Measurements from ENCODE around the gene WSCD2. TPM values are rescaled to one million over a fixed set of nuclear protein-coding genes. Genes with fewer than 3 reads are reported as not detected.

Gene WSCD2
- total and polyA plus RNA-seq, 2 donors (not counting 3 experiments of a cell fraction or from before 2014, with no cell fraction given): not detected

DNA sequence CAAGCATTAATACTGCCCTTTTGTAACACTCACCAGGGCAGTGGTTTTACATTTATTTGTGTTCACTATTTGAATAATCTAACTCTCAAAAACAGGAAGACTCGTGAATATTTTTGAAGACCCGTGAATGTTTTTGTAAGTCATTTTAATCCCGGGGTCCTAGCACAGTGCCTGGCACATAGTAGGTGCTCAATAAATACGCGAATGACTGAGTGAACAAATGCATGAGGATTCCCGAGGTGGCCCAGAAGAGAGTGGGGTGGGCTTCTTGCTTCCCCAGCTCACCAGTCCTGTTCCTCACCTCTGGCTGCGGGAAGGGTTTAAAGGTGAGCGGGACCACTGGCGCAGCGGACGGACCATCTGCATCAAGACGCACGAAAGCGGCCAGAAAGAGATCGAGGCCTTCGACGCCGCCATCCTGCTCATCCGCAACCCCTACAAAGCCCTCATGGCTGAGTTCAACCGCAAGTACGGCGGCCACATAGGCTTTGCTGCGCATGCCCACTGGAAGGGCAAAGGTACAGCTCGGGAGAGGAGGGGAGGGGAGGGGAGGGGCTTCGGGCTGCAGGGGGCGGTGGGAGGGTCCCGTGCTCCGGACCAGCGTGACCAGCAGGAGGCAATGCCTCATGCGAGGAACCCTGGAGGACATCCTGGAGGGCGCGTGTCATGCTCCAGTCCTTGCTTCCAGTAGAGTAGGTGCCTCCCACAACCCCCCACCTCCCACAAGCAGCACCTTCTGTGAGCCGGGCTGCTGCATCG is 111.1 kb downstream of the WSCD2 start:
- no peak overlapping the region for H2AFZ ChIP-seq (ENCODE audit: low read depth, low read length)
- no peak for FAIRE-seq

GRCh38 chr12:108240928-108241327 is 111.8 kb downstream of the WSCD2 start:
- H2AFZ ChIP-seq (ENCODE audit: low read depth, low read length): no peak overlapping the region
- no TSS peak for BruUV-seq (replicated peaks)
- no peaks in the 10 kb centered on the region for H4K20me1 ChIP-seq (replicated peaks; ENCODE audit: control insufficient read depth, extremely low read depth, insufficient read depth, low read length)
- CTCF ChIA-PET: no interaction called here
- no peaks in the 10 kb centered on the region for H3K27me3 ChIP-seq (ENCODE audit: control insufficient read depth in 2 of 2, insufficient read depth in 2 of 2, low read length in 2 of 2)
- DNase-seq (ENCODE audit: low read depth, low spot score) (no peak), FAIRE-seq (no peak)
- no peaks in the 10 kb centered on the region for H3K36me3 ChIP-seq (ENCODE audit: control insufficient read depth in 2 of 2, extremely low read depth in 1 of 2, insufficient read depth in 2 of 2, low read length in 2 of 2)
- no peak overlapping the region for H3K4me2 ChIP-seq (ENCODE audit: insufficient read depth, low read length)
- no peak overlapping the region for H3K4me3 ChIP-seq (replicated peaks in 1 of 3; ENCODE audit: insufficient read depth in 1 of 3, low read depth in 1 of 3, low read length in 3 of 3)
- H3K79me2 ChIP-seq (ENCODE audit: control insufficient read depth, insufficient read depth, low read length): no peaks in the 10 kb centered on the region
- H3K27ac ChIP-seq (ENCODE audit: insufficient read depth, low read depth, low read length): no peak overlapping the region
- dilution Hi-C loops (cut with MboI; ENCODE audit: extremely low pct_ligation_motif_present, low sequenced_read_pairs) (no loop called here), intact Hi-C loops (cut with micrococcal nuclease) (no loop called here)
- TF ChIP-seq, protein P1, sequence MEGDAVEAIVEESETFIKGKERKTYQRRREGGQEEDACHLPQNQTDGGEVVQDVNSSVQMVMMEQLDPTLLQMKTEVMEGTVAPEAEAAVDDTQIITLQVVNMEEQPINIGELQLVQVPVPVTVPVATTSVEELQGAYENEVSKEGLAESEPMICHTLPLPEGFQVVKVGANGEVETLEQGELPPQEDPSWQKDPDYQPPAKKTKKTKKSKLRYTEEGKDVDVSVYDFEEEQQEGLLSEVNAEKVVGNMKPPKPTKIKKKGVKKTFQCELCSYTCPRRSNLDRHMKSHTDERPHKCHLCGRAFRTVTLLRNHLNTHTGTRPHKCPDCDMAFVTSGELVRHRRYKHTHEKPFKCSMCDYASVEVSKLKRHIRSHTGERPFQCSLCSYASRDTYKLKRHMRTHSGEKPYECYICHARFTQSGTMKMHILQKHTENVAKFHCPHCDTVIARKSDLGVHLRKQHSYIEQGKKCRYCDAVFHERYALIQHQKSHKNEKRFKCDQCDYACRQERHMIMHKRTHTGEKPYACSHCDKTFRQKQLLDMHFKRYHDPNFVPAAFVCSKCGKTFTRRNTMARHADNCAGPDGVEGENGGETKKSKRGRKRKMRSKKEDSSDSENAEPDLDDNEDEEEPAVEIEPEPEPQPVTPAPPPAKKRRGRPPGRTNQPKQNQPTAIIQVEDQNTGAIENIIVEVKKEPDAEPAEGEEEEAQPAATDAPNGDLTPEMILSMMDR (IDR thresholded peaks at IDR 0.05; ENCODE audit: extremely low read depth in 1 of 2, insufficient read depth in 1 of 2, low read depth in 1 of 2, low read length in 2 of 2): no peak
- TF ChIP-seq JUN (IDR thresholded peaks at IDR 0.05; ENCODE audit: borderline replicate concordance, insufficient read depth, insufficient read length, low read depth): no peak
- TF ChIP-seq, protein P2, sequence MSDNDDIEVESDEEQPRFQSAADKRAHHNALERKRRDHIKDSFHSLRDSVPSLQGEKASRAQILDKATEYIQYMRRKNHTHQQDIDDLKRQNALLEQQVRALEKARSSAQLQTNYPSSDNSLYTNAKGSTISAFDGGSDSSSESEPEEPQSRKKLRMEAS (IDR thresholded peaks at IDR 0.05; ENCODE audit: insufficient read depth, insufficient read length): no peak
- TF ChIP-seq POLR2AphosphoS5 (IDR thresholded peaks at IDR 0.05; ENCODE audit: insufficient read depth, low read depth, low read length): no peak
- no peak for TF ChIP-seq MYC (IDR thresholded peaks at IDR 0.05; ENCODE audit: low read depth, low read length)
- TF ChIP-seq POLR2A (IDR thresholded peaks at IDR 0.05; ENCODE audit: low read depth, low read length): no peak
- no peak for TF ChIP-seq EZH2 (IDR thresholded peaks at IDR 0.05; ENCODE audit: borderline replicate concordance, low read depth, low read length, severe bottlenecking)
- TF ChIP-seq GATA2 (IDR thresholded peaks at IDR 0.05; ENCODE audit: insufficient read depth, insufficient read length, low read depth, low read length): no peak
- no peak for TF ChIP-seq FOS (IDR thresholded peaks at IDR 0.05; ENCODE audit: borderline replicate concordance, insufficient read depth, low read length)
- POLR2A ChIA-PET: no interaction called here
- no peaks in the 10 kb centered on the region for H3K9me1 ChIP-seq (replicated peaks; ENCODE audit: control insufficient read depth, extremely low read depth, insufficient read depth, low read length)
- no peaks in the 10 kb centered on the region for H3K9me3 ChIP-seq (replicated peaks; ENCODE audit: control insufficient read depth, insufficient read depth, low read length)
- no peaks in the 10 kb centered on the region for H3K4me1 ChIP-seq (ENCODE audit: control insufficient read depth, extremely low read depth, insufficient read depth, low read length)
- no peak overlapping the region for H3K9ac ChIP-seq (replicated peaks; ENCODE audit: extremely low read depth, insufficient read depth, low read length)

More for the DNA sequence above, 111.1 kb downstream of the WSCD2 start:
- no peaks in the 10 kb centered on the region for H4K20me1 ChIP-seq (replicated peaks; ENCODE audit: control insufficient read depth, extremely low read depth, insufficient read depth, low read length)
- CTCF ChIA-PET: interaction anchor here (0.9 kb wide), 1 partner anchor 217 kb away, joined by 3 read pairs; no protein-coding TSS in a partner anchor
- no peaks in the 10 kb centered on the region for H3K9me3 ChIP-seq (replicated peaks; ENCODE audit: control insufficient read depth, insufficient read depth, low read length)
- H3K27me3 ChIP-seq (ENCODE audit: control insufficient read depth in 2 of 2, insufficient read depth in 2 of 2, low read length in 2 of 2): no peaks in the 10 kb centered on the region
- no peaks in the 10 kb centered on the region for H3K79me2 ChIP-seq (ENCODE audit: control insufficient read depth, insufficient read depth, low read length)
- no TSS peak for BruUV-seq (replicated peaks)
- intact Hi-C loops (cut with micrococcal nuclease): no loop called here
- dilution Hi-C loops (cut with MboI; ENCODE audit: extremely low pct_ligation_motif_present, low sequenced_read_pairs): no loop called here
- no peak for TF ChIP-seq JUN (IDR thresholded peaks at IDR 0.05; ENCODE audit: borderline replicate concordance, insufficient read depth, insufficient read length, low read depth)
- TF ChIP-seq, protein P2 (IDR thresholded peaks at IDR 0.05; ENCODE audit: insufficient read depth, insufficient read length): no peak
- no peak for DNase-seq (ENCODE audit: low read depth, low spot score)
- H3K9ac ChIP-seq (replicated peaks; ENCODE audit: extremely low read depth, insufficient read depth, low read length): no peak overlapping the region
- no peak overlapping the region for H3K27ac ChIP-seq (ENCODE audit: insufficient read depth, low read depth, low read length)
- H3K36me3 ChIP-seq (ENCODE audit: control insufficient read depth in 2 of 2, extremely low read depth in 1 of 2, insufficient read depth in 2 of 2, low read length in 2 of 2): no peaks in the 10 kb centered on the region
- POLR2A ChIA-PET: no interaction called here
- no peaks in the 10 kb centered on the region for H3K9me1 ChIP-seq (replicated peaks; ENCODE audit: control insufficient read depth, extremely low read depth, insufficient read depth, low read length)
- no peak overlapping the region for H3K4me3 ChIP-seq (replicated peaks in 1 of 3; ENCODE audit: insufficient read depth in 1 of 3, low read depth in 1 of 3, low read length in 3 of 3)
- H3K4me2 ChIP-seq (ENCODE audit: insufficient read depth, low read length): no peak overlapping the region
- no peaks in the 10 kb centered on the region for H3K4me1 ChIP-seq (ENCODE audit: control insufficient read depth, extremely low read depth, insufficient read depth, low read length)
